ENCODE data around the gene IGFL2. TPM values are rescaled to one million over a fixed set of nuclear protein-coding genes. Genes with fewer than 3 reads are reported as not detected.
A peak's percentile ranks its signal among the peaks of the same experiment; 100 is the strongest.

Gene IGFL2
- total RNA-seq, 1 experiment from 2014 or later: not detected

GRCh38 chr19:46206176-46206575, 58.1 kb downstream of the IGFL2 start:
- Histone ChIP-seq H3K36me3 (ENCODE audit: control insufficient read depth in 1 of 2, insufficient read depth in 2 of 2, low read length in 2 of 2) (no peaks in the 10 kb centered on the region), H3K9me2 (ENCODE audit: insufficient read depth) (no peaks in the 10 kb centered on the region), H3K27ac (ENCODE audit: low read depth, low read length) (no peak overlapping the region), H2AFZ (ENCODE audit: low read depth, low read length, poor library complexity, severe bottlenecking) (no peak overlapping the region), H3K79me2 (ENCODE audit: insufficient read depth, low read length) (no peaks in the 10 kb centered on the region), H3K9ac (ENCODE audit: low read length) (no peak overlapping the region), H3K4me1 (ENCODE audit: control insufficient read depth in 1 of 2, insufficient read depth in 2 of 2, low read length in 2 of 2) (peaks cover 24 to 63% of the 10 kb centered on the region in 2 experiments), H3K4me2 (ENCODE audit: low read length) (peak overlapping the region; percentile 28; the same call in 1 of the 2 replicates), H3K27me3 (ENCODE audit: insufficient read depth, low read length) (0 out of 2 replicates have a peak, but pooled peaks cover 3% of the 10 kb centered on the region), H3K9me3 (ENCODE audit: control insufficient read depth in 1 of 2, insufficient read depth in 1 of 2, low read depth in 1 of 2, low read length in 2 of 2) (no peaks in the 10 kb centered on the region), H3K4me3 (replicated peaks in 1 of 2; ENCODE audit: low read depth in 1 of 2, low read length in 2 of 2) (no peak overlapping the region), H4K20me1 (ENCODE audit: insufficient read depth) (no peaks in the 10 kb centered on the region)
- no peak for ATAC-seq
- RAD21 ChIA-PET (ENCODE audit: low non-redundant PET in 1 of 2, low total read pairs in 2 of 2, uncharacterized antibody in 2 of 2, unreplicated experiment in 2 of 2): no interaction called here
- no peak for DNase-seq (ENCODE audit: low read depth, low spot score)
- CTCF ChIA-PET: no interaction called here
- BruUV-seq (replicated peaks): no TSS peak
- POLR2A ChIA-PET: no interaction called here
- TF ChIP-seq POLR2A (IDR thresholded peaks at IDR 0.05; ENCODE audit: borderline replicate concordance, extremely low read depth, insufficient read depth, insufficient read length) (no peak), CEBPB (IDR thresholded peaks at IDR 0.05; ENCODE audit: low read depth) (no peak), EZH2phosphoT487 (IDR thresholded peaks at IDR 0.05; ENCODE audit: borderline replicate concordance) (no peak), JUND (IDR thresholded peaks at IDR 0.05) (no peak), FOSL1 (IDR thresholded peaks at IDR 0.05; ENCODE audit: low read depth) (no peak)
- intact Hi-C loops (cut with micrococcal nuclease): no loop called here

- ChIA-PET CTCF (no interaction called here), RAD21 (ENCODE audit: low non-redundant PET in 1 of 2, low total read pairs in 2 of 2, uncharacterized antibody in 2 of 2, unreplicated experiment in 2 of 2) (no interaction called here), POLR2A (no interaction called here)
- ATAC-seq (no peak), DNase-seq (ENCODE audit: low read depth, low spot score) (no peak)
- intact Hi-C loops (cut with micrococcal nuclease): no loop called here
- H2AFZ ChIP-seq (ENCODE audit: low read depth, low read length, poor library complexity, severe bottlenecking): no peak overlapping the region
- H3K27me3 ChIP-seq (ENCODE audit: insufficient read depth, low read length): 0 out of 2 replicates have a peak, but pooled peaks cover 3% of the 10 kb centered on the region
- no peak overlapping the region for H3K9ac ChIP-seq (ENCODE audit: low read length)
- no peaks in the 10 kb centered on the region for H3K9me3 ChIP-seq (ENCODE audit: control insufficient read depth in 1 of 2, insufficient read depth in 1 of 2, low read depth in 1 of 2, low read length in 2 of 2)
- no peak overlapping the region for H3K4me3 ChIP-seq (replicated peaks in 1 of 2; ENCODE audit: low read depth in 1 of 2, low read length in 2 of 2)
- H4K20me1 ChIP-seq (ENCODE audit: insufficient read depth): no peaks in the 10 kb centered on the region
- no peaks in the 10 kb centered on the region for H3K79me2 ChIP-seq (ENCODE audit: insufficient read depth, low read length)
- no peak overlapping the region for H3K27ac ChIP-seq (ENCODE audit: low read depth, low read length)
- no peaks in the 10 kb centered on the region for H3K9me2 ChIP-seq (ENCODE audit: insufficient read depth)
- H3K36me3 ChIP-seq (ENCODE audit: control insufficient read depth in 1 of 2, insufficient read depth in 2 of 2, low read length in 2 of 2): no peaks in the 10 kb centered on the region
- no peak overlapping the region for H3K4me2 ChIP-seq (ENCODE audit: low read length)
- H3K4me1 ChIP-seq (ENCODE audit: control insufficient read depth in 1 of 2, insufficient read depth in 2 of 2, low read length in 2 of 2): peaks cover 29 to 63% of the 10 kb centered on the region in 2 experiments
- no peak for TF ChIP-seq SIN3A (IDR thresholded peaks at IDR 0.05; ENCODE audit: low read depth)
- TF ChIP-seq ZFX (IDR thresholded peaks at IDR 0.05): no peak
- TF ChIP-seq CBX3 (IDR thresholded peaks at IDR 0.05; ENCODE audit: low read depth): no peak
- no peak for TF ChIP-seq EZH2phosphoT487 (IDR thresholded peaks at IDR 0.05; ENCODE audit: borderline replicate concordance)
- TF ChIP-seq SP1 (IDR thresholded peaks at IDR 0.05; ENCODE audit: low read depth): no peak
- TF ChIP-seq ZBTB33 (IDR thresholded peaks at IDR 0.05; ENCODE audit: extremely low read depth, insufficient replicate concordance, low read length): no peak
- TF ChIP-seq POLR2AphosphoS5 (IDR thresholded peaks at IDR 0.05; ENCODE audit: low read depth, low read length): no peak
- TF ChIP-seq POLR2A (IDR thresholded peaks at IDR 0.05; ENCODE audit: borderline replicate concordance, extremely low read depth, insufficient read depth, insufficient read length): no peak
- TF ChIP-seq FOSL1 (IDR thresholded peaks at IDR 0.05; ENCODE audit: low read depth): no peak
- no peak for TF ChIP-seq REST (IDR thresholded peaks at IDR 0.05; ENCODE audit: low read depth)
- BruUV-seq (replicated peaks): no TSS peak
These were observed 58.6 kb downstream of the IGFL2 start for GRCh38 chr19:46206682-46207081.
